K562 (cell line): ENCODE data around the gene NAPA. TPM values are rescaled to one million over a fixed set of nuclear protein-coding genes. Genes with fewer than 3 reads are reported as not detected.

ENCODE experiments used
- ATAC-seq: fragments of 200-7000 bp; cut with Tn5 transposase; 3 replicates; pipeline ENCODE4 v1.9.1; 2020; ENCODE audit warnings: moderate library complexity
- Bru-seq: library from RNA; stranded (reverse); fragments of 400-500 nt; gene quantifications from one replicate; lab custom pipeline; 2021; lab: Mats Ljungman, UMichigan
- BruChase-seq, 2 experiments: library from RNA; stranded (reverse); fragments of 400-500 nt; gene quantifications; one replicate each; lab custom pipeline; 2021; lab: Mats Ljungman, UMichigan
- BruUV-seq: library from RNA; stranded (reverse); fragments of 400-500 nt; replicated peaks from 2 replicates; lab custom pipeline; 2021; lab: Mats Ljungman, UMichigan
- CTCF ChIA-PET: fragments of 300-600 bp; formaldehyde crosslinking; extraction: SDS; loops from one replicate; lab custom pipeline; 2021; ENCODE audit warnings: low intra/inter-chr PET ratio; lab: Yijun Ruan, JAX
- POLR2A ChIA-PET: fragments of 300-600, 350-650 bp; sonication (Branson Sonifier 250); formaldehyde crosslinking; extraction: SDS; loops from one replicate; lab custom pipeline; 2021; ENCODE audit warnings: antibody characterized with exemption, inconsistent platforms; lab: Yijun Ruan, JAX
- DNase-seq, 4 experiments: peaks; one replicate each; pipeline versions ENCODE4 v3.0.0 to v3.0.0-alpha.2; 2011 to 2018; ENCODE audit warnings: low spot score in 3 of 4, mixed read lengths in 3 of 4; ENCODE audit errors: extremely low read depth in 1 of 4
- FAIRE-seq: peaks from 2 replicates; lab custom pipeline; 2011; peaks lifted over from hg19 to GRCh38; lab: Jason Lieb, UNC
- H2AFZ ChIP-seq: 2 replicates; pipeline ENCODE4 v1.6.0; 2011; ENCODE audit warnings: low read depth, low read length, control low read depth, inconsistent platforms
- H3K27ac ChIP-seq: fragments of 200-600 bp; 3 replicates; pipeline ENCODE4 v1.8.0; 2011; ENCODE audit warnings: low read depth, mild to moderate bottlenecking, control low read depth, inconsistent platforms, low read length, moderate library complexity, mixed read lengths; ENCODE audit errors: extremely low read depth
- H3K27me3 ChIP-seq, 2 experiments: fragments of 300-600 bp in 1 of 2; 2 replicates in 1 of 2; 3 replicates in 1 of 2; pipeline versions ENCODE4 v1.6.0 to v1.8.0; 2011; ENCODE audit warnings: inconsistent platforms in 2 of 2, low read length in 2 of 2, mild to moderate bottlenecking in 1 of 2, mixed read lengths in 1 of 2, moderate library complexity in 1 of 2; ENCODE audit not compliant: control insufficient read depth in 2 of 2, insufficient read depth in 2 of 2
- H3K36me3 ChIP-seq: fragments of 300-600 bp; 3 replicates; pipeline ENCODE4 v1.8.0; 2011; ENCODE audit warnings: mild to moderate bottlenecking, low read length, inconsistent platforms; ENCODE audit not compliant: control insufficient read depth, insufficient read depth
- H3K4me1 ChIP-seq, 2 experiments: fragments of 200-600 bp in 1 of 2; replicated peaks in 1 of 2; 2 replicates in 1 of 2; 3 replicates in 1 of 2; pipeline versions ENCODE4 v1.5.1 to v1.8.0; 2011; ENCODE audit warnings: inconsistent platforms in 2 of 2, low read length in 2 of 2, mild to moderate bottlenecking in 1 of 2, mixed read lengths in 1 of 2, moderate library complexity in 1 of 2; ENCODE audit not compliant: control insufficient read depth in 2 of 2, insufficient read depth in 2 of 2
- H3K4me2 ChIP-seq: 2 replicates; pipeline ENCODE4 v1.6.1; 2011; ENCODE audit warnings: low read length, control low read depth, inconsistent platforms, mixed read lengths; ENCODE audit not compliant: insufficient read depth
- H3K4me3 ChIP-seq: fragments of 200-600 bp; sonication (generic), shearing (Covaris generic); 2 replicates; pipeline ENCODE4 v1.5.1; 2016; ENCODE audit warnings: control low read depth, inconsistent platforms
- H3K79me2 ChIP-seq: fragments of 200-600 bp; 3 replicates; pipeline ENCODE4 v1.8.0; 2011; ENCODE audit warnings: low read length, inconsistent platforms; ENCODE audit not compliant: control insufficient read depth, insufficient read depth
- H3K9ac ChIP-seq, 2 experiments: 2 replicates each; pipeline versions ENCODE4 v1.6.0 to v1.6.1; 2011; ENCODE audit warnings: low read depth in 2 of 2, low read length in 2 of 2, control low read depth in 1 of 2, inconsistent platforms in 1 of 2, mild to moderate bottlenecking in 1 of 2, mixed read lengths in 1 of 2; ENCODE audit not compliant: insufficient read depth in 1 of 2
- H3K9me1 ChIP-seq: one replicate; pipeline ENCODE4 v1.6.0; 2011; ENCODE audit warnings: inconsistent platforms, mild to moderate bottlenecking, low read length, moderate library complexity; ENCODE audit not compliant: control insufficient read depth, insufficient read depth
- H3K9me3 ChIP-seq: replicated peaks from 2 replicates; pipeline ENCODE4 v1.5.1; 2011; ENCODE audit warnings: low read depth, low read length, inconsistent platforms; ENCODE audit not compliant: control insufficient read depth, insufficient read depth
- H4K20me1 ChIP-seq: replicated peaks from 2 replicates; pipeline ENCODE4 v1.6.1; 2011; ENCODE audit warnings: low read length, inconsistent platforms, mixed read lengths; ENCODE audit not compliant: control insufficient read depth, insufficient read depth
- ATF1 ChIP-seq, 2 experiments: fragments of 450-650 bp in 1 of 2; IDR thresholded peaks; 2 replicates each; pipeline ENCODE4 v1.6.1; 2016; ENCODE audit warnings: missing compliant biosample characterization in 1 of 2, missing genetic modification characterization in 1 of 2
- CBFA2T2 ChIP-seq: fragments of 450-650 bp; conservative IDR thresholded peaks from 2 replicates; pipeline ENCODE4 v1.6.1; 2017; ENCODE audit warnings: mild to moderate bottlenecking
- DPF2 ChIP-seq: fragments of 450-650 bp; IDR thresholded peaks from 2 replicates; pipeline ENCODE4 v1.6.1; 2016
- E2F4 ChIP-seq: sonication (generic); formaldehyde crosslinking; IDR thresholded peaks from 2 replicates; pipeline ENCODE4 v1.8.0; 2022; ENCODE audit warnings: mild to moderate bottlenecking, low read depth, missing genetic modification reagents
- FOXK2 ChIP-seq, 2 experiments: fragments of 450-650 bp; IDR thresholded peaks in 1 of 2; conservative IDR thresholded peaks in 1 of 2; 2 replicates each; pipeline ENCODE4 v1.6.1; 2016; ENCODE audit warnings: low read depth in 2 of 2, mild to moderate bottlenecking in 1 of 2
- HLTF ChIP-seq: fragments of 450-650 bp; IDR thresholded peaks from 2 replicates; pipeline ENCODE4 v1.6.1; 2016
- KHSRP ChIP-seq: fragments of 450-650 bp; IDR thresholded peaks from 2 replicates; pipeline ENCODE4 v1.6.1; 2017
- NCOA2 ChIP-seq, 2 experiments: fragments of 450-650 bp; IDR thresholded peaks; 2 replicates each; pipeline ENCODE4 v1.6.1; 2018; ENCODE audit warnings: mild to moderate bottlenecking in 2 of 2, moderate library complexity in 1 of 2; ENCODE audit not compliant: partially characterized antibody in 2 of 2
- NCOA6 ChIP-seq: fragments of 450-650 bp; IDR thresholded peaks from 2 replicates; pipeline ENCODE4 v1.6.1; 2017; ENCODE audit warnings: mild to moderate bottlenecking
- SETDB1 ChIP-seq: IDR thresholded peaks from one replicate; pipeline ENCODE4 v1.6.1; 2012; ENCODE audit warnings: low read length, control low read depth, inconsistent platforms
- SLC30A9 ChIP-seq: fragments of 250-450 bp; sonication (Bioruptor Pico); IDR thresholded peaks from 2 replicates; pipeline ENCODE4 v1.8.0; 2022; ENCODE audit warnings: mild to moderate bottlenecking, moderate library complexity
- SMARCA4 ChIP-seq: fragments of 450-650 bp; IDR thresholded peaks from 2 replicates; pipeline ENCODE4 v1.6.1; 2016
- SRSF1 ChIP-seq: fragments of 200-400 bp; formaldehyde crosslinking; IDR thresholded peaks from 2 replicates; pipeline ENCODE4 v1.6.1; 2017; ENCODE audit warnings: mild to moderate bottlenecking, low read depth, low read length, moderate library complexity
- TRIM24 ChIP-seq, 2 experiments: fragments of 450-650 bp; IDR thresholded peaks; 2 replicates each; pipeline ENCODE4 v1.6.1; 2016
- ZNF197 ChIP-seq: fragments of 200-800 bp; sonication (Bioruptor generic); IDR thresholded peaks from 2 replicates; pipeline ENCODE4 v1.6.1; 2016; ENCODE audit warnings: low read depth, missing genetic modification characterization, missing compliant biosample characterization
- ZNF24 ChIP-seq: fragments of 450-650 bp; IDR thresholded peaks from 2 replicates; pipeline ENCODE4 v1.6.1; 2016
- ZNF324 ChIP-seq: fragments of 250-450 bp; sonication (Bioruptor Pico); IDR thresholded peaks from 2 replicates; pipeline ENCODE4 v1.4.0; 2020; ENCODE audit warnings: mild to moderate bottlenecking
- ZNF644 ChIP-seq: fragments of 200-800 bp; sonication (Bioruptor generic); IDR thresholded peaks from 2 replicates; pipeline ENCODE4 v1.6.1; 2016; ENCODE audit warnings: low read depth, missing genetic modification characterization, missing compliant biosample characterization
- WGBS: fragments of 100-300 bp; shearing (Covaris generic); methylation state at CpG from one replicate; pipeline ENCODE4 v1.1.6; 2016; ENCODE audit warnings: low coverage, mixed read lengths; ENCODE audit not compliant: insufficient coverage; ENCODE audit errors: missing lambda C conversion rate; 5-methylcytosine and 5-hydroxymethylcytosine counted together
- in situ Hi-C: fragments of 300-500 bp; cut with MboI; formaldehyde crosslinking; loops from 4 replicates; pipeline ENCODE4 v1.15.0; 2018; ENCODE audit warnings: inconsistent platforms, mixed read lengths
- intact Hi-C: fragments of 100-400 bp; cut with micrococcal nuclease; formaldehyde crosslinking; loops from 2 replicates; pipeline ENCODE4 v1.14.2; 2022
- long read RNA-seq, 3 experiments: library from polyadenylated mRNA in 2 of 3; library from RNA in 1 of 3; unstranded in 2 of 3; stranded (forward) in 1 of 3; transcript quantifications; one replicate each; pipeline ENCODE4 v2.0.0, GENCODE V29; 2019 to 2022
- polyA minus RNA-seq, 3 experiments: library from RNA; depleted of rRNA, polyadenylated mRNA; stranded (reverse); fragments of >200 nt; gene quantifications; 2 replicates each; pipeline ENCODE4 v1.2.3, GENCODE V29; 2011
- polyA plus RNA-seq, 8 experiments: library from polyadenylated mRNA; depleted of rRNA in 4 of 8; stranded (reverse) in 5 of 8; unstranded in 3 of 8; fragments of >200 nt; fragmentation: Nextera tagmentation in 2 of 8; fragmentation: Illumina TruSeq in 1 of 8; extraction: Ambion mirVana in 2 of 8; extraction: Trizol in 1 of 8; gene quantifications; 2 replicates each; pipeline versions ENCODE4 v1.2.1 to v1.2.3, GENCODE V29; 2011 to 2014; ENCODE audit warnings: inconsistent platforms in 1 of 8, missing spikeins in 1 of 8
- total RNA-seq, 7 experiments: library from RNA; depleted of rRNA in 6 of 7; stranded (reverse); fragments of >200 nt in 6 of 7; fragmentation: Illumina TruSeq in 2 of 7; extraction: Trizol in 2 of 7; gene quantifications; 2 replicates each; pipeline versions ENCODE4 v1.2.1 to v1.2.3, GENCODE V29; 2011 to 2021; ENCODE audit warnings: low replicate concordance in 1 of 7

The NAPA gene
- 45.2 and 101 TPM in 2 replicates for total RNA-seq (2011; cell fraction: chromatin; rRNA removed; ENCODE audit: low replicate concordance)
- 60.4 and 69.0 TPM in 2 replicates for total RNA-seq (2011; cell fraction: nucleolus; rRNA removed)
- total RNA-seq (2011; cell fraction: nucleoplasm; rRNA removed): 46.8 and 63.8 TPM in 2 replicates
- total RNA-seq (2014; rRNA removed) (98.6 and 103 TPM in 2 replicates), total RNA-seq (2014; rRNA removed; fragmentation: Illumina TruSeq; extraction: Trizol) (23.3 and 25.7 TPM in 2 replicates), total RNA-seq (2015; rRNA removed; fragmentation: Illumina TruSeq; extraction: Trizol) (49.3 and 49.4 TPM in 2 replicates), total RNA-seq (2021) (88.5 and 92.6 TPM in 2 replicates), polyA plus RNA-seq (2011; rRNA removed) (77.5 and 115 TPM in 2 replicates), polyA plus RNA-seq (2014; fragmentation: Illumina TruSeq; extraction: Trizol) (82.2 and 88.2 TPM in 2 replicates), polyA plus RNA-seq (2014; fragmentation: Nextera tagmentation; extraction: Ambion mirVana) (10 to 100 TPM in 1 of 2 experiments, 1 to 10 TPM in 1; 5.4 to 22.4 TPM), polyA plus RNA-seq (2014; rRNA removed) (79.3 and 91.8 TPM in 2 replicates), polyA minus RNA-seq (2011; rRNA and poly(A)+ RNA removed) (66.5 and 83.7 TPM in 2 replicates), Bru-seq, nascent RNA (percentile 70 among the genes with signal in this experiment), BruChase-seq, experiment 1, labeled RNA remaining after a 2-hour chase (percentile 73 among the genes with signal in this experiment), BruChase-seq, experiment 2, labeled RNA remaining after a 6-hour chase (percentile 76 among the genes with signal in this experiment)
- 74.7 and 132 TPM in 2 replicates for polyA plus RNA-seq (2011; cell fraction: cytosol; rRNA removed)
- 52.5 and 61.2 TPM in 2 replicates for polyA plus RNA-seq (2011; cell fraction: nucleus; rRNA removed)
- 72.3 and 117 TPM in 2 replicates for polyA plus RNA-seq (2012)
- polyA minus RNA-seq (2011; cell fraction: cytosol; rRNA and poly(A)+ RNA removed): 79.6 and 85.6 TPM in 2 replicates
- 26.5 and 37.7 TPM in 2 replicates for polyA minus RNA-seq (2011; cell fraction: nucleus; rRNA and poly(A)+ RNA removed)
- long read RNA-seq, experiment 1, transcript NAPA-201 (11 exons, 1,839 nt): major isoform, 94 of 114 reads
- long read RNA-seq, experiment 1, transcript NAPA-205 (9 exons, 1,417 nt): minor isoform, 8 of 114 reads
- long read RNA-seq, experiment 1, partial matches to known transcripts: 4 of 114 reads
- long read RNA-seq, experiment 1, other reads (novel, unspliced or antisense): 8 of 114 reads
- long read RNA-seq, experiment 2, transcript NAPA-201 (11 exons, 1,839 nt): major isoform, 98 of 144 reads
- long read RNA-seq, experiment 2, transcript NAPA-205 (9 exons, 1,417 nt): minor isoform, 10 of 144 reads
- long read RNA-seq, experiment 2, partial matches to known transcripts: 10 of 144 reads
- long read RNA-seq, experiment 2, other reads (novel, unspliced or antisense): 25 of 144 reads
- long read RNA-seq, experiment 3, transcript NAPA-201 (11 exons, 1,839 nt): major isoform, 83 of 101 reads
- long read RNA-seq, experiment 3, transcript NAPA-205 (9 exons, 1,417 nt): minor isoform, 7 of 101 reads
- long read RNA-seq, experiment 3, partial matches to known transcripts: 1 of 101 reads
- long read RNA-seq, experiment 3, other reads (novel, unspliced or antisense): 10 of 101 reads

- in situ Hi-C loops: no loop called here
- WGBS: 2% methylated on average over 64 of the region's 78 CpGs
- peak within 1 kb of the TSS; percentile 96 for H3K4me3 ChIP-seq
- intact Hi-C loops: loop anchor here (5.0 kb wide), 4 partner anchors 33 to 182 kb away; partner anchors contain the start of gene KPTN
- peaks cover 48% of the 10 kb centered on the region for H3K79me2 ChIP-seq
- no peaks in the 10 kb centered on the region for H3K9me3 ChIP-seq
- H3K9ac ChIP-seq: peak within 1 kb of the TSS; percentile 97 to 100
- ATAC-seq: peak; percentile 97
- H3K36me3 ChIP-seq: peaks cover 20% of the 10 kb centered on the region; the same call in 2 of the 3 replicates
- ChIA-PET CTCF (interaction anchor here (0.6 kb wide), 1 partner anchor 222 kb away, joined by 3 read pairs; no protein-coding TSS in a partner anchor), POLR2A (interaction anchor here (0.6 to 1.6 kb wide), 7 partner anchors 11 to 325 kb away, joined by 3 to 6 read pairs (median 4); no protein-coding TSS in a partner anchor)
- BruUV-seq: no TSS peak
- no peaks in the 10 kb centered on the region for H3K9me1 ChIP-seq
- peak; percentile 99 to 100 (median 99) for DNase-seq
- H3K27me3 ChIP-seq: no peaks in the 10 kb centered on the region
- peak within 1 kb of the TSS; percentile 92 for H3K27ac ChIP-seq
- H3K4me2 ChIP-seq: peak within 1 kb of the TSS; percentile 98
- H3K4me1 ChIP-seq: peaks cover 20 to 44% of the 10 kb centered on the region in 2 experiments
- peaks cover 6% of the 10 kb centered on the region for H4K20me1 ChIP-seq
- peak; percentile 99 for FAIRE-seq
- peak within 1 kb of the TSS; percentile 95 for H2AFZ ChIP-seq
- TF ChIP-seq HLTF: no peak
- TF ChIP-seq NCOA2 (IDR thresholded peaks at IDR 0.05; ENCODE audit: partially characterized antibody in 2 of 2): no peak
- no peak for TF ChIP-seq NCOA6
- TF ChIP-seq ATF1 (CRISPR knock-in tag; IDR thresholded peaks at IDR 0.05): peak; percentile 68
- peak; percentile 96 for TF ChIP-seq ATF1 (tag; IDR thresholded peaks at IDR 0.05)
- peak; percentile 95 to 97 for TF ChIP-seq FOXK2 (conservative IDR thresholded peaks at IDR 0.05 in 1 of 2, IDR thresholded peaks at IDR 0.05 in 1 of 2; ENCODE audit: low read depth in 2 of 2)
- TF ChIP-seq KHSRP: no peak
- no peak for TF ChIP-seq SLC30A9 (CRISPR knock-in tag)
- TF ChIP-seq ZNF644 (tag): no peak
- TF ChIP-seq SETDB1: no peak
- no peak for TF ChIP-seq E2F4 (CRISPR knock-in tag)
- TF ChIP-seq ZNF24: peak; percentile 94
- TF ChIP-seq DPF2: no peak
- no peak for TF ChIP-seq ZNF197
- TF ChIP-seq CBFA2T2: peak; percentile 94
- no peak for TF ChIP-seq ZNF324
- no peak for TF ChIP-seq SMARCA4
- TF ChIP-seq TRIM24 (IDR thresholded peaks at IDR 0.05): 0 out of 4 replicates have a peak, but pooled peaks of 1 of the 2 experiments have one; percentile 12
- no peak for TF ChIP-seq SRSF1
Observed at GRCh38 chr19:47514869-47515588, at the start of gene NAPA. TSS of gene NAPA (minus strand) at chr19:47515063. CDS start at chr19:47514940, 123 bp downstream.
